Keratinocyte (primary cell): ENCODE results near the gene SNTG2.

Source experiments
- CTCF ChIP-seq, 3 experiments: IDR thresholded peaks in 1 of 3; conservative IDR thresholded peaks in 1 of 3; optimal IDR thresholded peaks in 1 of 3; 2 replicates in 2 of 3; 3 replicates in 1 of 3; pipeline versions ENCODE3 to v1.5.1; 2011; ENCODE audit warnings: low read length in 3 of 3, mild to moderate bottlenecking in 3 of 3, moderate library complexity in 2 of 3, control low read depth in 1 of 3, inconsistent platforms in 1 of 3; ENCODE audit not compliant: insufficient read depth in 2 of 3; ENCODE audit errors: extremely low read depth in 1 of 3
- EZH2 ChIP-seq: IDR thresholded peaks from one replicate; pipeline ENCODE4 v1.6.1; 2012; ENCODE audit warnings: inconsistent platforms, mild to moderate bottlenecking, low read length, moderate library complexity

- no peak for TF ChIP-seq CTCF (optimal IDR thresholded peaks at IDR 0.05 in 1 of 3, IDR thresholded peaks at IDR 0.05 in 1 of 3, conservative IDR thresholded peaks at IDR 0.05 in 1 of 3; ENCODE audit: extremely low read depth in 1 of 3, insufficient read depth in 2 of 3, low read length in 3 of 3)
- TF ChIP-seq EZH2 = no peak
Observed at GRCh38 chr2:1237783-1238182, 287.1 kb downstream of the SNTG2 start.
